Measurements from ENCODE around the gene IGFBP2.

- TF ChIP-seq, protein P1, sequence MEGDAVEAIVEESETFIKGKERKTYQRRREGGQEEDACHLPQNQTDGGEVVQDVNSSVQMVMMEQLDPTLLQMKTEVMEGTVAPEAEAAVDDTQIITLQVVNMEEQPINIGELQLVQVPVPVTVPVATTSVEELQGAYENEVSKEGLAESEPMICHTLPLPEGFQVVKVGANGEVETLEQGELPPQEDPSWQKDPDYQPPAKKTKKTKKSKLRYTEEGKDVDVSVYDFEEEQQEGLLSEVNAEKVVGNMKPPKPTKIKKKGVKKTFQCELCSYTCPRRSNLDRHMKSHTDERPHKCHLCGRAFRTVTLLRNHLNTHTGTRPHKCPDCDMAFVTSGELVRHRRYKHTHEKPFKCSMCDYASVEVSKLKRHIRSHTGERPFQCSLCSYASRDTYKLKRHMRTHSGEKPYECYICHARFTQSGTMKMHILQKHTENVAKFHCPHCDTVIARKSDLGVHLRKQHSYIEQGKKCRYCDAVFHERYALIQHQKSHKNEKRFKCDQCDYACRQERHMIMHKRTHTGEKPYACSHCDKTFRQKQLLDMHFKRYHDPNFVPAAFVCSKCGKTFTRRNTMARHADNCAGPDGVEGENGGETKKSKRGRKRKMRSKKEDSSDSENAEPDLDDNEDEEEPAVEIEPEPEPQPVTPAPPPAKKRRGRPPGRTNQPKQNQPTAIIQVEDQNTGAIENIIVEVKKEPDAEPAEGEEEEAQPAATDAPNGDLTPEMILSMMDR (IDR thresholded peaks at IDR 0.05), result no peak
- TF ChIP-seq EZH2 (IDR thresholded peaks at IDR 0.05), result no peak
Measured at GRCh38 chr2:216710551-216711301, 77.5 kb downstream of the IGFBP2 start.
